ENCODE results near the gene FHOD1.

FHOD1 gene

GRCh38 chr16:67248401-67249177 is 1.3 kb upstream of the FHOD1 start, which contains the start of gene SLC9A5:
SLC9A5 (plus strand) TSS chr16:67248979; CDS start chr16:67249015, 36 bp downstream.
- DNase-seq, result peak; percentile 59

DNA sequence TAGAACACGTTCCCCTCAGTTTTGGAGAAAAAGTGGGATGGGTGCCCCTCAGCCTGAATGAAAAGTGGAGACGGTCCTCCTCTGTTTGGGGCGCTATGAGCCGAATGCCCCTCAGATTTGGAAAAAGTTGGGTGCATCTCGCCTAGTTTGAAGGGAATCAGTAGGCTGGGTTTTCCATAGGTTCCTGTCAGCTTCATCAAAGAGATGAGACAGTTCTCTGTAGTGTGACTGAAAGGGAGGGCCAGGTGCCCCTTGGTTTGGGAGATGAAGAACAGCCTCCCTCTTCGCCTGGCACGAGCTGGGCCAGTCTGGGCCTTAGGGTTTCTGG is 756 bp upstream of the FHOD1 start:
- DNase-seq, result no peak

- DNase-seq, result peak; percentile 62
These were observed 507 bp downstream of the FHOD1 start for GRCh38 chr16:67246756-67247191.

DNA sequence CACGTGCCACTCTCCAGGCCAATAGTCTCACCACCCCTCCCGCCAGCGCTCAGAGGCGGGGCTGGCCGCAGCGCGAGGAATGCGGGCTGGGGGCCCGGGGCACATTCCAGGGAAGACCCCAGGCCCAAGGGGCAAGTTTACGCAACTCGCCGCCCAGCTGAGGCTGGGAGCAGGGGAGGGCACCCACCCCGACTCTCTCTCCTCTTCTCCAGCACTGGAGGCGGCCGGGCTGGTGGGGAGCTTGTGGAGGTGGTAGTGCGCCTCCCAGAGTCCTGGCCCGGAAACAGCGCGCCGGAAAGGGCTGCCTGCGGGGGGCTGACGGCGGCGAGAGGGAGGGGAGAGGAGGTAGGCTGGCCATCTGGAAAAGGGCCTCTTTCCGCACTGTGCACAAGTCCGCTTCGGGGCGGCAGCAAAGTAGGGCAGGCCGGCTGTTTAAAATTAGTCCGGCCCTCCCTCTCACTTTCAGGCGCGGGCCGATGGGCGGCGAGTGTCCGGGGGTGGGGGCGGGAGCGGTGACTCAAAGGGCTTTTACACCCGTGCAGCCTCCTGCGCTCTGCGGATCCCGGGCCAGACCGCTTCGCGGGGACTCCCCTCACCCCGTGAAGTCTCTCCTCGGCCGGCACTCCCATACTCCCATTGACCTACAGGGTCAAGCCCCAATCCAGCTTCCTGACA is 1.1 kb downstream of the FHOD1 start:
- DNase-seq, result peak; percentile 94

DNA sequence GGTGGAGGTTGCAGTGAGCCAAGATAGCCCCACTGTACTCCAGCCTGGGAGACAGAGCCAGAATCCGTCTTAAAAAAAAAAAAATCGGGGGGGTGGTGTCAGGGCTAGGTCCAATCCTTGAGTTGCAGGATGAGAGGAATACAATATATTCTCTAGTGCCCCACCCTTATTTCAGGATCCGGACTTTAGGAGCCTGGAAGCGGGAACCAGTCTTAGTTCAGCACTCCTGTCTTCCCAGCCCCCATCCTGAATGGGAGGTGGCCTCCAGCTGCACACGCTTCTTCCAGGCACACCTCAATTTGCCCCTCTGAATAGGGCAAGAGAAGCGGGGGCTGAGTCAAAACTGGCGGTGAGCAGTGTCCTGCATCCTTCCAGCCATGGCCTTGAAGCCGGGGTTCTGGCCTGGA is 1.6 kb downstream of the FHOD1 start:
- DNase-seq, result no peak

DNA sequence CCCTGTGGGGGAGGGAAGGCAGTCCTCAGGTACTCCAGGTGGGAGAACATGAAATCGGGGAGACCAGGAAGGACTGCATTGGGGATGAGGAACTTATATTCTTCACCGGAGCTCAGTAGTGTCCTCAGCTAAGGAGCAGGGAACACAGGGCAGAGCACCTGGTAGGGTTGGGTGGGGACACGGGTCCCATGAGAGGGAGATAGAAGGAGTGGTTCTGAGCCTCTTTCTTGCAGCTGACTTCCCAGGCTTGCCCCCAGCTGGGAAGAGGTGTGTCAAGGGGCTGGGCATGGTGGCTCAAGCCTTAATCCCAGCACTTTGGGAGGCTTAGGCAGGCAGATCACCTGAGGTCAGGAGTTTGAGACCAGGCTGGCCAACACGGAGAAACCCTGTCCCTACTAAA is 2.1 kb downstream of the FHOD1 start:
- no peak for DNase-seq

- DNase-seq, result no peak
These were observed 2.7 kb downstream of the FHOD1 start for GRCh38 chr16:67244387-67245185.

DNA sequence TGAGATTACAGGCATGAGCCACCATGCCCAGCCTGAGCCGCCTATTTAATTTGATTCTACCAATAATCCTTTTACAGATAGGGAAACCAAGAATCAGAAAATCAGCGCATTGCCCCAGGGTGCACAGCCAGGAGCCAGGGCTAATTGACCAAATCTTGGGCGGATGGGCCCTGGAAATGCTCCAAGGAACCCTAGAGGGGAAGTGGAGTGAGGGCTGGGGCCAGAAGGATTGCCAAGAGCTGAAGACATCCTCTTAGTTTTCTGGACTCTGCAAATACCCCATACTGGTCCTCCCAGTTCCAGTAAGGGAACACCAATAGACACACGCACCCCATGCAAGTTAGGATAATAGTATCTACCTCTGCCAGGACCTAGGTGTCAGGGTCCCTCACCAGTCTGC is 3.8 kb downstream of the FHOD1 start:
- no peak for DNase-seq

DNA sequence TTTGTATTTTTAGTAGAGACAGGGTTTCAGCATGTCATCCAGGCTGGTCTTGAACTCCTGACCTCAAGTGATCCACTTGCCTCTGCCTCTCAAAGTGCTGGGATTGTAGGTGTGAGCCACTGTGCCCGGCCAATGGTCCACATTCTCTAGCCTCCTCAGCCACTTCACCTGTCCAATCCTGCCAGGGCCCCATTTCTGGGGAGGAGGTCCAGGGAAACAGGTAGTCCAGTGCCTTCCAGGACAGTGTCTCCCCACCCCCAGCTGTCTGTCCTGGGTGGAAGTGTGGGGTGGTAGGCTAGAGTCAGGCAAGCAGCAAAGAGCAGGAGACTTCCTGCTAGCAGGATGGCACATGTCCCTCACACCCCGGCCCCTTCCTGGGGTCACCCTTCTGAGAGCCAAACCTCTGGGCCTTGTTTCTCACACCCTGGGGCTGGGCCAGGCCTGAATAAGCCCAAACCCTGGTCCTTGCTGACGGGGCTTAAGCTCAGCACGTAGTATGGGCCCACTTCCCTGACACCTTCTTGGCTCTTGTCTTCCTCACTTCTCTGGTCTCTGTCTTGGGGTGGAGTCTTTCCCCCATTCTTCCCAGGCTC is 5.0 kb downstream of the FHOD1 start:
- DNase-seq, result no peak

DNA sequence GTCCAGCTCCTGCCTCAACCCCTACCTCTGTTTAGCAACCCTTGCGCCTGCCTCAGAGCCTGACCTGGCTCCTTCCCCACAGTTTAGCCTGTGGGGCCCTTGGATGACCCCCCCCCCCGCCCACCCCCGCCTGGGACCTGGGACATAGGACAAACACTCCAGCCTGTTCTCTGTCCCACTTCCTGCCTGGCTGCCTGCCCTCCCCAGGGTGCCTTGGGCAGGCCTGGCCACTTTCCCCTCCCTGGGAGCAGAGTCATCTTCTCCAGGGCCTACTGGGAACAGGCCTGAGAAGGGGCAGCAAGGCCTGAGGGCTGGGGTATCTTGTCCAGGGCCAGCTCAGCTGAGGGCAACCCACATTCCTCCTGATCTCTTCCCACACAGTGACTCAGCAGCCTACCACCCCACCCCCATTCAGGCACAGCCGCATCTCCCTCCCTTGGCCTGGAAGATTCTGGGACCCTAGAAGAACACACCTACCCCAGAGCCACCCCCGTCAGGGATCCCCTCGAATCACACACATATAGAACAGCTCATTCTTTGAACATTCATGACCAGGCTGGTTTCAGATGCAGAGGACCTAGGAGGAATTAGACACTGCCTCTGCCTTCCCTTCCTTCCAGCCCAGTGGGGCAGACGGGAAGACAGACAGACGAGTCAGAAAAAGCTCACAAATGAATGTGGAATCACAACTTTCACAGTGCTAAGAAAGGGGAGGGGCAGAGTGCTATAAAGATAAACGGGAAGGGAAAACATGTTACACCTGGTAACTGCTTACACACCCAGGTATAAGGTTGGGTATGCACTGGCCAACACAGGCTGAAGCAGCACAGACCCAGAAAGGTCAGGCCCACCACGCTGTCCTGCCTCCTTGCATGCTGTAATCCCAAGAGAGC is 6.0 kb downstream of the FHOD1 start:
- DNase-seq, result no peak

DNA sequence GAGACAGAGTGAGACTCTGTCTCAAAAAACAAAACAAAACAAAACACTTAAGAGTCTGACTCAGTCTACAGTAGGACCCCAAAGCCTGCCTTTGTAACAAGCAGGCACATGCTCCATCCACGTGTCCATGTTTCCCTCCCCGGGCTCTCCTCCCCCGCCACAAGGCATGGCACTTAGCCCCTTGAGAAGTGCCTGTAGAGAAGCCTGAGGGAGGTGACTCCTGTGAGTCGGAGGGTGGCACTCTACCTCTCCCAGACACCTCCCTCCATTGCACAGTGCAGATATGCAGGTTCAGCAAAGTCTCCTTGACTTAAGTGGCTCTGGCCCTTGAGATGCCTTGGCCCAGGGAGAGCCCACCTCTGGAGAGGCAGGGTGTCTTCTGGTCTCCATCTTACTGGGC is 6.8 kb downstream of the FHOD1 start:
- DNase-seq, result no peak

DNA sequence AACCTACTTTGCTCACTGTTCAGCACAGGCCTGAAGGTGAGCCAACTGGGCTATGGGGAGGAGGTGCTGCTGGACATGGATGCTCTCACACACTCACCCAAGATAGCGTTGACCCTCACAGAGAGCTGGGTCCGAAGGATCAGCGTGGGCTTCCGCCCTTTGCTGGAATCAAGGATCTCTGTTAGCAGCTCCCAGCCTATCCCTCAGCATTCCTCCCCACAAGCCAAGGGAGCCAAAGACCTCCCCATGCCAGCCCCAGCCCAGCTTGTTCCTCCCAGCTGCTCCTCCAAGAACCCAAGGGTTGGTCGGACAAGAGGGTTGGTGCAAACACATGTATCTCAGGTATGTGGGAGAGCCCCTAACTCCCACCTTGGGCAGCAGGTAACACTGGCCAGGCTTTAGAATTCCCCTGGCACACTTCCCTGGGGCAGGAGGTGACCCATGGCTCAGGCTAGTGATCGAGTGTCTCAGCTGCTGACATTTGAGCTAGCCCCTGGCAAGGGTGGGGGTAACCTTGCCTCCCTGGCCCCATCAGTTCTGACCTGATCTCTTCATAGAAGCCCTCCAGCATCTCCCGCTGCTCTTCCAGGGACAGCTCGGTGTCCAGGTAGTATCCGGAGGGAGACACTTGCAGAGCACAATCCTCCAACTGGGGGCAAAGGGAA is 8.3 kb downstream of the FHOD1 start:
- no peak for DNase-seq

DNA sequence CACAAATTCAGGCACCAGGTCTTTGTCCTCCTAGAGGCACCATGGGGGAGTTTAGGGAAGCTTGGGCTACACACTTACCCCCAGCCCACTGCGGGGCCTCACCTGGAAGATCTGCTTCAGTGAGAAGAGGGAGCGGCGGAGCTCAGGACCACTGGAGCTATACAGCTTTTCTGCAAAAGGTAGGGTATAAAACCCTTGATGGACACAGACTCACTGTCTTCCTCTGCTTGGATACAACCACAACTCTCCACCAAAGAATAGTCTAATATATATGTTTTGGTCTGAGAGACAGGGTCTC is 9.1 kb downstream of the FHOD1 start:
- DNase-seq, result no peak

- no peak for DNase-seq
These were observed 9.6 kb downstream of the FHOD1 start for GRCh38 chr16:67237396-67238277.

DNA sequence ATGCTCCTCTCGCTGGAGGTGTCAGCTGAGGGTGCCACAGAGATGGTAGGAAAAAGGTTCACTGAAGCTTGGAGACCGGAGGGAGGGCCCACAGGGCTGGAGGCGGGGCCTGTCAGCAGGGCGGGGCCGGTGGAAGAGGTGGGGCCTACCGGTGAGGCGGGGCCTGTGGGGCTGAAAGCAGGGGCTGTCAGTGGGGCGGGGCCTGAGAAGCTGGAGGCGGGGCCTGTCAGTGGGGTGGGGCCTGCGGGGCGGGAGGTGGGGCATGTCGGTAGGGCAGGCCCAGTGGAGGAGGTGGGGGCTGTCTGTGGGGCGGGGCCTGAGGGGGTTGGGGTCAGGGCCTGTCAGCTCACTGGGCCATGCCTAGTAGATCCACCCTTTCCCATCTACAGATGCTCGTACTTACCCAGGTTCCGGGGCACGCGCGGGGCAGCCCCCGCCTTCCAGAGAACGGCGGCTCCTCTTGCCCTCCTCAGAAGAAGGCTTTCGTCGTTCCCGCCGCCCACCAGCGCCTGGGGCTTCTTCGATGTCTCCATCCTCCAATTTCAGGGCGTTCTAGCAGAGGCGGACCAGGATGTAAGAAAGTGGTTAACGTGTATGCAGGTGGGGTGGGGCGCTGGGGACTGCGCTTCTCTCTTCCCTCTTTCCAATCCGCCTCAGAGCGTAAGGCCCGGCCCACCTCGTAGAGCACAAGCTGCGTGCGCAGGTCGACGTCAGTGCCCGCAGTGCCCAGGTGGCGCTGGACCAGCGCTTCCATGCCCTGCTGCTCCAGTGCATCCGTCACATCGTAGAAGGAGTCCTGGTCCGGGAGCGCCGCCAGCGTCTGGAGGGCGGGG is 10.5 kb downstream of the FHOD1 start:
- peak; percentile 38 for DNase-seq

DNA sequence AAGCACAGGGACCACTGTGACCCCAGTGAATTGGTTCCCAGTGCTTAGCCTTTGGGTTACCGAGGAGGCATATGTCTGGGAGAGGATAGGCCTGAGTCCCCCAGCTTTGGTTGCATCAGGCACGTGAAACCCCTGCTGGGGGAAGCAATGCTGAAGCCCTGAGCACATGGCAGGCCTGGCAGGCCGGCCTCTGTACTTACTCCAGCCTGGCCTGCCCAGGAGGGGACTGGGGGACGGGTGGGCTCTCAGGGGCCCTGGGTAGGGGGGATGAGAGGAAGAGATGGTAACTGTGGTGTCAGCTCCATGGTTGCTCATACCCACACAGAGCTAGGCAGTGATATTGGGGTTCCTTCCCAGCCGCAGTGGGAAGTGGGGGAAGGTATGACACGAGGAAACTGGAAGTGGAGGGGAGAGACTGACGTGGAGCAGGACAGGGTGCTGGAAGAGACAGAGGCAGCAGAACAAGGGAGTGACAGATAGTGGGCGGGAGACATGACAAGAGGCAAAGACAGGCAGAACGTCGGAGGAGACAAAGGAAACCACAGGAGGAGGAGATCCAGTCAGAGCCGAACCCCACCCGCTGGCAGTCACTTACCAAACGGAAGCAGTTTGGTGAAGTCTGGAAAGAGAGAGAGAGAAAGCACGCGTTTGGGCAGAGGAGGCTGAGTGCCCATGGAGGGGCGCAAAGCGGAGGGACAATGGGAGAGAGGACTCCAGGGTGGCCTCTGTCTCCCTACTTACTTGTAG is 11.3 kb downstream of the FHOD1 start:
- DNase-seq, result no peak

DNA sequence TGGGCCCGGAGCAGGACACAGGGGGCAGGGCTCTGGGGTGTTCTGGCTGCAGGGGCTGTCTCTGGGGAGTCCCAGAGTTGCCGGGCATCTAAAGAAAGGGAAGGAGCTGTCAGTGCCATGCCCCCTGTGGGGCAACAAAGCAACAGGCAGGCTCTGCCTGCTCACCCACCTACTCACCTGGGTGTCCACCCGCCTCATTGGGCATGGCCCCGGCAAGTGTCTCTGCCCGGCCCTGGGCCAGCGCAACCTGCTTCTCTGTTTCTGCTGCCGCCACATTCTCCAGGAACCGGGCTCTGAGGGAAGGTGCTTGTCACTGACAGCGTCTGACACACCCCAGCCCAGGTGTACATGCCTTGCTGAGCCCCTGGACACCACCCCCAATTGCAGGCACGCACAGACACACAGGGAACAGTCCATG is 13.1 kb downstream of the FHOD1 start:
- no peak for DNase-seq

GRCh38 chr16:67233596-67233995 is 13.7 kb downstream of the FHOD1 start:
- no peak for DNase-seq
